Measurements from ENCODE around the gene DNAJC8.
A peak's percentile ranks its signal among the peaks of the same experiment; 100 is the strongest.

DNAJC8 gene

GRCh38 chr1:28232558-28233263 lies at the start of gene DNAJC8:
TSS of gene DNAJC8 (minus strand) at chr1:28233029. CDS start at chr1:28232998, 31 bp downstream.
- peak; percentile 68 to 69 for ATAC-seq

- no peak for ATAC-seq
These were observed 49.0 kb upstream of the DNAJC8 start for GRCh38 chr1:28281608-28282425.

GRCh38 chr1:28280977-28281381 lies 48.1 kb upstream of the DNAJC8 start:
- no peak for ATAC-seq

- ATAC-seq: no peak
These were observed 47.7 kb upstream of the DNAJC8 start for GRCh38 chr1:28280501-28280900.

- ATAC-seq: no peak
These were observed 46.9 kb upstream of the DNAJC8 start for GRCh38 chr1:28279721-28280120.

GRCh38 chr1:28278763-28279162 lies 45.9 kb upstream of the DNAJC8 start:
- ATAC-seq: no peak

GRCh38 chr1:28273216-28273860 lies 40.5 kb upstream of the DNAJC8 start:
- ATAC-seq: no peak

GRCh38 chr1:28272215-28272852 lies 39.5 kb upstream of the DNAJC8 start:
- no peak for ATAC-seq

GRCh38 chr1:28269529-28269928 lies 36.7 kb upstream of the DNAJC8 start:
- ATAC-seq: no peak

- ATAC-seq: no peak
These were observed 34.8 kb upstream of the DNAJC8 start for GRCh38 chr1:28267633-28268032.

- ATAC-seq: no peak
These were observed 34.1 kb upstream of the DNAJC8 start for GRCh38 chr1:28266920-28267322.

- no peak for ATAC-seq
These were observed 32.7 kb upstream of the DNAJC8 start for GRCh38 chr1:28265577-28265976.

GRCh38 chr1:28264897-28265296 lies 32.1 kb upstream of the DNAJC8 start:
- ATAC-seq: no peak

GRCh38 chr1:28260803-28261174 lies 28.0 kb upstream of the DNAJC8 start:
- ATAC-seq: no peak

- no peak for ATAC-seq
These were observed 27.3 kb upstream of the DNAJC8 start for GRCh38 chr1:28259934-28260802.

GRCh38 chr1:28259252-28259933 lies 26.6 kb upstream of the DNAJC8 start, which contains the start of gene SESN2:
TSS of gene SESN2 (plus strand) at chr1:28259518. CDS start at chr1:28259848, 330 bp downstream.
- peak; percentile 94 to 95 for ATAC-seq

GRCh38 chr1:28258628-28259251 lies 25.9 kb upstream of the DNAJC8 start:
- ATAC-seq: no peak

- no peak for ATAC-seq
These were observed 24.9 kb upstream of the DNAJC8 start for GRCh38 chr1:28257736-28258135.

GRCh38 chr1:28256197-28256827 lies 23.5 kb upstream of the DNAJC8 start:
- ATAC-seq: no peak

- no peak for ATAC-seq
These were observed 17.1 kb upstream of the DNAJC8 start for GRCh38 chr1:28249866-28250295.
